NK-92 treated with Interleukin-12 subunit alpha and Interleukin-12 subunit beta, amount 100 ng/mL, for 24 hours (cell line): ENCODE results near the gene SLC13A4.
A peak's percentile ranks its signal among the peaks of the same experiment; 100 is the strongest.
"Not testable (repeated sequence)": the region's sequence is repeated elsewhere in the genome, so short reads cannot be mapped to it uniquely, and the experiment has no call there.

ENCODE experiments used
- DNase-seq: peaks from one replicate; lab custom pipeline; 2025; lab: John Stamatoyannopoulos, UW

The SLC13A4 gene

GRCh38 chr7:135728136-135728669, at the start of gene SLC13A4:
SLC13A4 (minus strand) TSS chr7:135728186; CDS start chr7:135727496, 690 bp downstream.
- no peak for DNase-seq

GRCh38 chr7:135775915-135776314, 47.9 kb upstream of the SLC13A4 start:
- DNase-seq = not testable (repeated sequence)

DNA sequence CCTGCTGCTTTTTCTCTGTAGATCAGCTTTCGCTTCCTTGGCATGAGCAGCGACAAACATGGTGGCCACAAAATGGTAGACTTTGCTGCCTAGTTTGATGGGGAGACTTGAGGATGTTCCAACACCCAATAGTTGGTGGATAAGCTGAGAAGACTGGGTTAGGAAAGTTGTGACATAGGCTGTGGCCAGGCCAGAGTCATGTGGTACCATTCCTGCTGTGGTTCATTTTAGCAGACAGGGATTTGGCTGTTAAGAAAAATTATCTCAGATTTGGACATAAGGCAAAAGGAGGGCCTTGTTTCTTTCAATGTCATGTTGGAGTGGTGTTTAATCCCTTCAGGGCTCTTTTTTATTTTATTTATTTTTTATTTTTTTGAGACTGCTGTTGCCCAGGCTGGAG, 47.2 kb upstream of the SLC13A4 start:
- no peak for DNase-seq

DNA sequence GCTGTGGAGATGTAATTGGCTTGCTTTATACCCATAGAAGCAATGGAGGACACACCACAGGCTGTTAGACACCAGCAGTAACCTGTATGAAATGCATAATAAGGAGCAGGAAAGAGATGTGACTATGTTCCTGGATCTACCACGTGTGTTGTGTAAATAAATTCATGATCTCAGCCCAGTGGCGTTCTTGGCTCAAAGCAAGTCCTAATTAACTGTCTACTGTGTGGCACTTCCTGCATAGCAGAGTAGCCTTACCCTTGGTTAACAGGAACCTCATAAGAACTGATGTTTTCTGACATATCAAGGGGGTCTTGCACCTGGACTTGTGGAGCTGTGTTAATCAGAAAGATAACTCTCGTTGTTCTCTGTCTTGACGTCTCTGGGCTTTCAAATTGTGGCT, 46.3 kb upstream of the SLC13A4 start:
- DNase-seq = no peak

DNA sequence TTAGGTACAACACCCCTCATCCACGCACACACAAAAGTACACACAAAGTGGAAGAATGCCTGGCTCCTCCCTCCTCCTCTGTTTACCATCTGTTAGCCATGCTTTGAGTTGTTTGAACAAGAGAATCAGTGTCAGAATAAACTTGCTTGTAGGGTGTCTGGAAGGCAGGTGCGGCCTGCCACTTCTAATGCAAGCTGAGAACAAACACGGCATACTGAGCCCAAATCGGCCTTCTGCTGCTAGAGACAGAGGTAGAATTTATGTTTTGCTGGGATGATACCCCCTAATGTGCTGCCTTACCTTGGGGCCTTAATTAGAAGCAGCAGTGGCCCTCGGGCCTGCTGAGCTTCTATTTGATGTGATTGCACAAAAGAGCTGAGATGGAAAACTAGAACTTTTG, 45.5 kb upstream of the SLC13A4 start:
- no peak for DNase-seq

- no peak for DNase-seq
Observed at GRCh38 chr7:135772639-135773222, 44.7 kb upstream of the SLC13A4 start.

- peak; percentile 3 for DNase-seq
Observed at GRCh38 chr7:135771961-135772638, 44.1 kb upstream of the SLC13A4 start.

GRCh38 chr7:135771051-135771450, 43.1 kb upstream of the SLC13A4 start:
- DNase-seq = no peak

DNA sequence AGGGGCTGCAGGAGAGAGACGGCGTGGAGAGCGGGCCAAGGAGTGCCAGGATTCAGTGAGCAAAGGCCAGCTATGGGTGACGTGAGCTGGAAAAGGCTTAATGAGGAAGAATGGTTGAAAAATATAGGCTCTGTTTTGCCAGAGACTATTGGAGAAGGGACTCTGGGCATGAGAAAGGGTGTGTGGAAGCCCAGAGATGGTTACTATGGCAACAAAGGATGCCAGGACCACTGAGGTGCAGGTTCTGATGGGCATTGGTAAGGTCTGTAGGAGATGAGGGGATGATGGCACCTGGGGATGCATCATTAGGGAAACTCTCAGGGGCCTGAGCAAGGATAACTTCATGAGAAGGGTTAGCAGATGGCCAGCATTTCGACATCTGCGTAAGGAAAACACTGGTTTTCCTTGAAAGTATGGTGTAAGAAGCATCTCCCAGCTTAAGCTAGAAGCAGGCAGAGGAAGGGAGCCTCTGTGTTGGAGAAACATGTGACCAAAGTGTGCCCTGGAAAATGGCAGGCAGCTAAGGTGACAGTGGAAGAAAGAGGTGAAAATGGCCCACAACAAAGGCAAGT, 42.2 kb upstream of the SLC13A4 start:
- no peak for DNase-seq

DNA sequence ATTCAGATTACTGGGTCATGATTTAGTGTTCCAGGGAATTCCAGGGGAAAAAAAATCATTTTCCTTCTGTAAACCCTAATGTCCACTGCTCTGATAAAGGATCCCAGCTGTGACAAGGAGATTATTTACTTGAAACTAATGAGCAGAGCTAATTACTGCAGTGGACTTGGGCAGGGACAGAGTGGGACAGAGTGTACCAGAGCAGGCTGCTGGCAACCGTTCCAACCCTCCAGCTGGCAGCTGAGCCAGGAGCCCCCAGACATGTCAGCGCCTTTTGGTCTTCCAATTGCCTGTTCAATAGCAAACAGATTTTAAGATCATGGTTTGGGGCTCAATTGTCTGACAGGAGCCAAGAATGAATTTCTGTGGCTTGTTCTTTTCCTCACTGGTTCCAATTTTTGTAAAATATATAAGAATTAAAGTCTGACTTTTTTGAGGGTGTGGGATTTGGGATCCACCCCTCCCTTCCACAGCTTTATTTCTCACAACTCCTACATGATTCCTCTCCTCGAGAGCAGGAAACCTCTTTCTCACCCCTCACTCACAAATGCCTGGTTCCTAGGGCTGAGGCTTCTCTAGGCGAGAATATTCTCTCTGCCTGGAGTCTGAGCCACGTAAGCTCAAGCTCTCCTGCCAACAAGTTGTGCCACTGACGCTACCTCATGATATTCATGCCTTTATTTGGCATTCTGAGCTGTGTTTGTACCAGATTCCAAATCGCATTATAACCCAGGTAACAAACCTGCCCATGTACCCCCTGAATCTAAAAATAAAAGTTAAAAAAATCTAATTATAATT, 41.2 kb upstream of the SLC13A4 start:
- DNase-seq = no peak

GRCh38 chr7:135768467-135768866, 40.5 kb upstream of the SLC13A4 start:
- DNase-seq = no peak

DNA sequence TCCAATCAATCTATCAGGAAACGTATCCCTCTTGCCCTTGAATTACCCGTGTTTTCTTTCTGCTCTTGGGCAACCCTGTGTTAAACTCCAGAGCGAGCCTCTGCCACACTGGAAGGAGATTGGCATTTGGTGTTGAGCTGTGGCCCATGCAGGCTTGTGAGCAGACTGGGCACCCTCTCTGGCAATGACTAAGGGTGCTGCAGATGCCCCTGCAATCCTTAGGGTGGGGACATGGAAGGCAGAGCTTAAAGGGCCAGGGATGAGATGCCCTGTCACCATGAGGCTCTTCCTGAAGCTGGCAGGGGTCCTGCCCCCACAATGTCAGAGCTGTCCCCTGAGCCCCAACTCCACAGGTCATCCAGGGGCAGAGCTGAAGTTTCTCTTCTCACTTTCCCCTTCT, 40.1 kb upstream of the SLC13A4 start:
- DNase-seq = no peak

- DNase-seq = no peak
Observed at GRCh38 chr7:135763261-135763660, 35.3 kb upstream of the SLC13A4 start.

DNA sequence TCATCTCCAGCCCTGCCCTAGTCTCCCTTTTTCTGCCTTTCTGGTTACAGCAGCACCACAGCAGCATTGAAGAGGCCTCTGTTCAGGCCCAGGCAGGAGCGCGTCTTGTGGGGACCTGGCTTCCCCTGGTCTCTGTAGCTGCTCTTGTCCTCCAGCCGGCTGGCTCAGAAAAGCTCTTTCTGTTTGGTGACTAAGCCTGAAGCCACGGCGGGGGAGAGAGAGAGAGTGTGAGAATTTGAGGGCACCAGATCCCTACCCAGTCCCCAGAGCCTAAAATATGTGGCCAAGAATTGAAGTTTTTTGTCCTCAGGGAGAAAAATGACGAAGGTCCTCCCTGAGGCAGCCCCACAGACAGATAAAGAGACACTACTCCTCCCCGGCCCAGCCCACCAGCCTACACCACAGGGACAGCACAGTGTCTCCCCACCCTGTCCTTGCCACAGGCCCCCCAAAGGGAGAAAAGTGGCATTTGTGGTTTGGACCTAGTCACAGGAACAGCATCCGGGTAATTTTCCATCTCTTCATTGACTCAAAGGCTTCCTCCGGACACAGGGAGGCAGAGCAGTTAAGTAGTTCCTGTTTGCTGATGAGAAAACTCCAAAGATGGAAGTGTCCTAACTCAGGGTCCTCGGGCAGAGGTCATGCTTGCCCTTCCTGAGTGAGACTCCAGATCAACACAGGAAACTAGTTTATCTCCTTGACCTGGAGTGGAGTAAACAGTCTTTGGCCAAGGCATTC, 33.9 kb upstream of the SLC13A4 start:
- DNase-seq = no peak

GRCh38 chr7:135759532-135759931, 31.5 kb upstream of the SLC13A4 start:
- DNase-seq = no peak

- DNase-seq = no peak
Observed at GRCh38 chr7:135758531-135758932, 30.5 kb upstream of the SLC13A4 start.

GRCh38 chr7:135757719-135758411, 29.9 kb upstream of the SLC13A4 start:
- DNase-seq = no peak

GRCh38 chr7:135756191-135756590, 28.2 kb upstream of the SLC13A4 start:
- DNase-seq = no peak

DNA sequence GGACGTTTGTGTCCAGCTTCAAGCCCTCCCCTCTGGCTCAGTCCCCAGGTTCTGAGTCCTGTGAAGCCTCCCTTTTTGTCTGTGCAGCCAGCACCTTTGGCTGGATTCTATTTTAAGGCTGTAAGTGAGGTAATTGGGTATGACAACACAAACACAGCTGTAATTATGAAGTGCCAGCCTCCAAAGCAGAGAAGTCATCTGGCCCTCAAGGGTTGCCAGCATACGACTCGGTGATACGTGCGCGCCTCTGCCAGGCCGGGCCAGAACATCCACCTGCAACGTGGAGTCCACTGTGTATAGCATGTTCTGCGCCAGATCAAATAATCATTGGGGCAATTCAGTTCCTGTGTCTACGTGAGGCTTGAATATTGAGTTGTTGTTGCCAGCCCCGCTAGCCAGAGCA, 27.4 kb upstream of the SLC13A4 start:
- no peak for DNase-seq

GRCh38 chr7:135753616-135754413, 25.8 kb upstream of the SLC13A4 start:
- DNase-seq = no peak
